ENCODE results near the gene TBATA. TPM values are rescaled to one million over a fixed set of nuclear protein-coding genes. Genes with fewer than 3 reads are reported as not detected.

Gene TBATA
- total and polyA plus RNA-seq, 2 of the 8 experiments (the other 6 are each of a cell fraction or from before 2014, with no cell fraction given) = not detected

Small RNA genes within 50 kb of the gene (small RNA-seq; reads per million reads assigned to genes)
- not detected for gene RPS26P40 (ENCODE audit: insufficient read depth)

Other genes with a start within 250 kb of the TBATA start
- not detected in 2 replicates for gene PRF1, start 182.6 kb downstream of the TBATA start, total RNA-seq (2021; fragmentation: NEBNext Ultra II Directional; extraction: Animal tissue kit (Norgen Biotek cat#: 25700))
- 0.06 and 0.15 TPM in 2 replicates for gene PRF1, start 182.6 kb downstream of the TBATA start, polyA plus RNA-seq (2011; rRNA removed)
- 2.3 TPM in 2 replicates for gene ADAMTS14, start 112.9 kb downstream of the TBATA start, total RNA-seq (2021; fragmentation: NEBNext Ultra II Directional; extraction: Animal tissue kit (Norgen Biotek cat#: 25700))
- 2.0 and 3.2 TPM in 2 replicates for gene ADAMTS14, start 112.9 kb downstream of the TBATA start, polyA plus RNA-seq (2011; rRNA removed)
- 51.6 and 52.8 TPM in 2 replicates for gene SGPL1, start 30.6 kb upstream of the TBATA start, total RNA-seq (2021; fragmentation: NEBNext Ultra II Directional; extraction: Animal tissue kit (Norgen Biotek cat#: 25700))
- gene SGPL1, start 30.6 kb upstream of the TBATA start, polyA plus RNA-seq (2011; rRNA removed) = 15.9 and 20.5 TPM in 2 replicates
- 46.5 and 46.9 TPM in 2 replicates for gene PCBD1, start 103.2 kb upstream of the TBATA start, total RNA-seq (2021; fragmentation: NEBNext Ultra II Directional; extraction: Animal tissue kit (Norgen Biotek cat#: 25700))
- 55.0 and 72.4 TPM in 2 replicates for gene PCBD1, start 103.2 kb upstream of the TBATA start, polyA plus RNA-seq (2011; rRNA removed)

Measured in H1 (cell line).